ENCODE data around the gene SOX5.
"Not testable (repeated sequence)": the region's sequence is repeated elsewhere in the genome, so short reads cannot be mapped to it uniquely, and the experiment has no call there.

DNA sequence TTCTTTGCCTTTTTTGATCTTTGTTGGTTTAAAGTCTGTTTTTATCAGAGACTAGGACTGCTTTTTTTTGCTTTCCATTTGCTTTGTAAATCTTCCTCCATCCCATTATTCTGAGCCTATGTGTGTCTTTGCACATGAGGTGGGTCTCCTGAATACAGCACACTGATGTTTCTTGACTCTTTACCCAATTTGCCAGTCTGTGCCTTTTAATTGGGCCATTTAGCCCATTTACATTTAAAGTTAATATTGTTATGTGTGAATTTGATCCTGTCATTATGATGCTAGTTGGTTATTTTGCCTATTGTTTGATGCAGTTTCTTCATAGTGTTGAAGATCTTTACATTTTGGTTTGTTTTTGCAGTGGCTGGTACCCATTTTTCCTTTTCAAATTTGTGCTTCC lies 126.6 kb downstream of the SOX5 start:
- TF ChIP-seq CREB1 (CRISPR knock-in tag; IDR thresholded peaks at IDR 0.05; ENCODE audit: low read depth); EZH2phosphoT487 (IDR thresholded peaks at IDR 0.05; ENCODE audit: unreplicated experiment); EZH2 (IDR thresholded peaks at IDR 0.05; ENCODE audit: low read depth, unreplicated experiment); POLR2AphosphoS5 (IDR thresholded peaks at IDR 0.05; ENCODE audit: low read depth); JUNB (IDR thresholded peaks at IDR 0.05; ENCODE audit: unreplicated experiment); ZNF331 (CRISPR knock-in tag; IDR thresholded peaks at IDR 0.05; ENCODE audit: low read depth): not testable (repeated sequence)
- TF ChIP-seq, protein P1, sequence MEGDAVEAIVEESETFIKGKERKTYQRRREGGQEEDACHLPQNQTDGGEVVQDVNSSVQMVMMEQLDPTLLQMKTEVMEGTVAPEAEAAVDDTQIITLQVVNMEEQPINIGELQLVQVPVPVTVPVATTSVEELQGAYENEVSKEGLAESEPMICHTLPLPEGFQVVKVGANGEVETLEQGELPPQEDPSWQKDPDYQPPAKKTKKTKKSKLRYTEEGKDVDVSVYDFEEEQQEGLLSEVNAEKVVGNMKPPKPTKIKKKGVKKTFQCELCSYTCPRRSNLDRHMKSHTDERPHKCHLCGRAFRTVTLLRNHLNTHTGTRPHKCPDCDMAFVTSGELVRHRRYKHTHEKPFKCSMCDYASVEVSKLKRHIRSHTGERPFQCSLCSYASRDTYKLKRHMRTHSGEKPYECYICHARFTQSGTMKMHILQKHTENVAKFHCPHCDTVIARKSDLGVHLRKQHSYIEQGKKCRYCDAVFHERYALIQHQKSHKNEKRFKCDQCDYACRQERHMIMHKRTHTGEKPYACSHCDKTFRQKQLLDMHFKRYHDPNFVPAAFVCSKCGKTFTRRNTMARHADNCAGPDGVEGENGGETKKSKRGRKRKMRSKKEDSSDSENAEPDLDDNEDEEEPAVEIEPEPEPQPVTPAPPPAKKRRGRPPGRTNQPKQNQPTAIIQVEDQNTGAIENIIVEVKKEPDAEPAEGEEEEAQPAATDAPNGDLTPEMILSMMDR (conservative IDR thresholded peaks at IDR 0.05; ENCODE audit: low read depth in 2 of 2), result not testable (repeated sequence)
- TF ChIP-seq, protein P2, sequence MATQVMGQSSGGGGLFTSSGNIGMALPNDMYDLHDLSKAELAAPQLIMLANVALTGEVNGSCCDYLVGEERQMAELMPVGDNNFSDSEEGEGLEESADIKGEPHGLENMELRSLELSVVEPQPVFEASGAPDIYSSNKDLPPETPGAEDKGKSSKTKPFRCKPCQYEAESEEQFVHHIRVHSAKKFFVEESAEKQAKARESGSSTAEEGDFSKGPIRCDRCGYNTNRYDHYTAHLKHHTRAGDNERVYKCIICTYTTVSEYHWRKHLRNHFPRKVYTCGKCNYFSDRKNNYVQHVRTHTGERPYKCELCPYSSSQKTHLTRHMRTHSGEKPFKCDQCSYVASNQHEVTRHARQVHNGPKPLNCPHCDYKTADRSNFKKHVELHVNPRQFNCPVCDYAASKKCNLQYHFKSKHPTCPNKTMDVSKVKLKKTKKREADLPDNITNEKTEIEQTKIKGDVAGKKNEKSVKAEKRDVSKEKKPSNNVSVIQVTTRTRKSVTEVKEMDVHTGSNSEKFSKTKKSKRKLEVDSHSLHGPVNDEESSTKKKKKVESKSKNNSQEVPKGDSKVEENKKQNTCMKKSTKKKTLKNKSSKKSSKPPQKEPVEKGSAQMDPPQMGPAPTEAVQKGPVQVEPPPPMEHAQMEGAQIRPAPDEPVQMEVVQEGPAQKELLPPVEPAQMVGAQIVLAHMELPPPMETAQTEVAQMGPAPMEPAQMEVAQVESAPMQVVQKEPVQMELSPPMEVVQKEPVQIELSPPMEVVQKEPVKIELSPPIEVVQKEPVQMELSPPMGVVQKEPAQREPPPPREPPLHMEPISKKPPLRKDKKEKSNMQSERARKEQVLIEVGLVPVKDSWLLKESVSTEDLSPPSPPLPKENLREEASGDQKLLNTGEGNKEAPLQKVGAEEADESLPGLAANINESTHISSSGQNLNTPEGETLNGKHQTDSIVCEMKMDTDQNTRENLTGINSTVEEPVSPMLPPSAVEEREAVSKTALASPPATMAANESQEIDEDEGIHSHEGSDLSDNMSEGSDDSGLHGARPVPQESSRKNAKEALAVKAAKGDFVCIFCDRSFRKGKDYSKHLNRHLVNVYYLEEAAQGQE (IDR thresholded peaks at IDR 0.05; ENCODE audit: unreplicated experiment), result not testable (repeated sequence)
